ENCODE data around the gene GCNT4.

DNA sequence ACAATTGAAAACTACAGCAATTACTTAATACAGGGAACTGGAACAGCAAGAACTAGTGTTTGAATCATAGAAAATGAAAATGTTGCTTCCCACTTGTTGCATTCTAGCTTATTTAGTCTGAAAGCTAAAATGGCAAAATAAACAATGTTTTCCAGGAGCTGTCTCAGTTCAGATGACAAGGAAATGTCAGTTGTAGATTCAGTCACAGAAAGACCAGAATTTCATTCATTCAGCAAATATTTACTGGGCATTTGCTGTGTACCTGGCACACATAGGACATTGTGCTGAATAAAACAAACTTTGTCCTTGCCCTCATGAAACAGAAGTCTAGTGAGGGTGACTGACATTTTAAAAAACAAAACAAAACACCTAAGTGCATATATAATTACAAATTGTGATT, 41.5 kb downstream of the GCNT4 start:
- TF ChIP-seq, protein P1, sequence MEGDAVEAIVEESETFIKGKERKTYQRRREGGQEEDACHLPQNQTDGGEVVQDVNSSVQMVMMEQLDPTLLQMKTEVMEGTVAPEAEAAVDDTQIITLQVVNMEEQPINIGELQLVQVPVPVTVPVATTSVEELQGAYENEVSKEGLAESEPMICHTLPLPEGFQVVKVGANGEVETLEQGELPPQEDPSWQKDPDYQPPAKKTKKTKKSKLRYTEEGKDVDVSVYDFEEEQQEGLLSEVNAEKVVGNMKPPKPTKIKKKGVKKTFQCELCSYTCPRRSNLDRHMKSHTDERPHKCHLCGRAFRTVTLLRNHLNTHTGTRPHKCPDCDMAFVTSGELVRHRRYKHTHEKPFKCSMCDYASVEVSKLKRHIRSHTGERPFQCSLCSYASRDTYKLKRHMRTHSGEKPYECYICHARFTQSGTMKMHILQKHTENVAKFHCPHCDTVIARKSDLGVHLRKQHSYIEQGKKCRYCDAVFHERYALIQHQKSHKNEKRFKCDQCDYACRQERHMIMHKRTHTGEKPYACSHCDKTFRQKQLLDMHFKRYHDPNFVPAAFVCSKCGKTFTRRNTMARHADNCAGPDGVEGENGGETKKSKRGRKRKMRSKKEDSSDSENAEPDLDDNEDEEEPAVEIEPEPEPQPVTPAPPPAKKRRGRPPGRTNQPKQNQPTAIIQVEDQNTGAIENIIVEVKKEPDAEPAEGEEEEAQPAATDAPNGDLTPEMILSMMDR (IDR thresholded peaks at IDR 0.05; ENCODE audit: low read length): no peak
- TF ChIP-seq EZH2 (IDR thresholded peaks at IDR 0.05; ENCODE audit: borderline replicate concordance, low read length): no peak

Measured in OCI-LY1 (cell line).